T-helper 1 cell (primary cell): ENCODE data around the gene CKAP2.
"Not testable (repeated sequence)": the region's sequence is repeated elsewhere in the genome, so short reads cannot be mapped to it uniquely, and the experiment has no call there.

Experiments
- DNase-seq, 5 donors: peaks; one replicate each; pipeline ENCODE4 v3.0.0-alpha.2; 2012 to 2020
- total RNA-seq, 4 donors: gene quantifications; one replicate each; lab custom pipeline; 2026; lab: John Stamatoyannopoulos, UW

The CKAP2 gene, protein sequence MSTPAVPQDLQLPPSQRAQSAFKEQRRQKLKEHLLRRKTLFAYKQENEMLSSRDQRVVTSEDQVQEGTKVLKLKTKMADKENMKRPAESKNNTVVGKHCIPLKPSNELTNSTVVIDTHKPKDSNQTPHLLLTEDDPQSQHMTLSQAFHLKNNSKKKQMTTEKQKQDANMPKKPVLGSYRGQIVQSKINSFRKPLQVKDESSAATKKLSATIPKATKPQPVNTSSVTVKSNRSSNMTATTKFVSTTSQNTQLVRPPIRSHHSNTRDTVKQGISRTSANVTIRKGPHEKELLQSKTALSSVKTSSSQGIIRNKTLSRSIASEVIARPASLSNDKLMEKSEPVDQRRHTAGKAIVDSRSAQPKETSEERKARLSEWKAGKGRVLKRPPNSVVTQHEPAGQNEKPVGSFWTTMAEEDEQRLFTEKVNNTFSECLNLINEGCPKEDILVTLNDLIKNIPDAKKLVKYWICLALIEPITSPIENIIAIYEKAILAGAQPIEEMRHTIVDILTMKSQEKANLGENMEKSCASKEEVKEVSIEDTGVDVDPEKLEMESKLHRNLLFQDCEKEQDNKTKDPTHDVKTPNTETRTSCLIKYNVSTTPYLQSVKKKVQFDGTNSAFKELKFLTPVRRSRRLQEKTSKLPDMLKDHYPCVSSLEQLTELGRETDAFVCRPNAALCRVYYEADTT
- total RNA-seq, result 21.1 to 37.5 (median 29.8) reads per million in 4 donors

DNA sequence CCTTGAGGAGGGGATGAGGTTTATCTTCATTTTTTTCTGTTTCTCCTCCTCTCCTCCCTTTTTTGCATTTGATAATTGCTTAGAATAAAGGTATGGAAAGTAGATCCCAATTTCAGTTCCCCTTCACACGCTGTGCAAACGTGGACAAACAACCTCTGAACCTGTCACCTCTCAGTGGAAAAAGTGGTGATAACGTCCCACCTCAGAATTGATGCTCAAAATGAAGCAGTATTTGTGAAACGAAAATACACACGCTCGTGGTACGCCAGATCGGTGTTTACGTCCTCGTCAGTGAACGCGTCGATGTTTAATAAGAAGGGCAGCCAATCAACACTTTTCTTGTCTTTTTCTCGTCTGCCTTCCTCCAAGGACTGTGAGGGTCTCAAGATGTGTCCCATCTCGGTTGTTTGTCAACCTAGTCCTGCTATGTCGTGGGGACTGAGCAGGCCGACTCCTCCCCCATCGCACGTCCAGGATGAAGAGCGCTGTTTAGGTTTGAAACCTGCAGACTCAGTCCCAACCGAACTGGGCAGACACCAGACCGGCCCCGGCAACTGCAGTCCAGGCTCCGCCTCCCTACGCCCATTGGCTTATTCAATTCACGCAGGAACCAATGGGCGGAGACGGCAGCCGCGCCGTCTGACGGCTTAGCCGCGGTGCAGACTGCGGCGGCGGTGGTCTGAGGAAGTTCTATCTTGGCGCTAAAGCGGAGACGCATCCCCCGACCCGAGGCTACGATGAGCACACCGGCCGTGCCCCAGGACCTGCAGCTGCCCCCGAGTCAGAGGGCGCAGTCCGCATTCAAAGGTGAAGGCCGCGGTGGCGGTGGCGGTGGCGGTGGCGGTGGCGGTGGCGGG, at the start of gene CKAP2:
TSS of gene CKAP2 (plus strand) at position 659 of the 857 bp plus-strand sequence. CDS start at position 738, 79 bp downstream.
- peak; percentile 81 to 97 (median 90) for DNase-seq

DNA sequence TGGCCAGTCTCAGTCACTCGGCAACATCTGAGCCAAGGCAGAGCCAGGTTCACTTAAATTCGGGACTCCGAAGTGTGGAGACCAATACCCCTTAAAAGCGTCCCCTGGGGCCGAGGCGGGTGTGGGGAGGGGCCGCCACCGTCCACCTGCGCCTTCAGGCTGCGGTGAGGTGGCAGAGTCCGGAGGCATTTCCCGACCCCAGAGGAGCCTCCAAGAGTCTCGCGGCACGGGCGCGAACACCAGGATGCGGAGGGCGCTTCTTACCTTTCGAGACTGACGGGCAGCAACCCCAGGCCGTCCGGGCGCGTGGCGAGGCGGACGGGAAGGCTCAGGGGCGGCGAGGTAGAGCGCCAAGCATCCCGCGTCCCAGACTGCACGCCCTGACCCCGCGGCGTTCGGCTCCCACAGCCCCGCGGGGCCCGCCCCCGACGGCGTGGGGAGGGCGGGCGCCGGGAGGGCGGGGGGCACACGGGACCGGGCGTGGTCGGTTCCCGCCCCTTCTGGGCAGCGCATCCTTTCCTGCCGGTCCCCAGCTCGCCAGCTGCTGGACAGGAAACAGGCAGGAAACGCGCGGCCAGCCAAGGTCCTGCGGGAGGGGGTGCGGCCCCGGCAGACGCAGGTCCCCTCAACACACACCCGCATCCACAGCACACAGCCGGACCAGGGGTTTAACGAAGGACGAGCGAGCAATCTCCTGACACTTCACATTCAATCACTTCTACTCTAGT, 49.3 kb upstream of the CKAP2 start, which contains the start of gene THSD1:
TSS of gene THSD1 (minus strand) at position 406 of the 728 bp plus-strand sequence. CDS start 3,572 bp downstream, outside the sequence.
- peak in 1 of 5 donors; percentile 3 for DNase-seq

DNA sequence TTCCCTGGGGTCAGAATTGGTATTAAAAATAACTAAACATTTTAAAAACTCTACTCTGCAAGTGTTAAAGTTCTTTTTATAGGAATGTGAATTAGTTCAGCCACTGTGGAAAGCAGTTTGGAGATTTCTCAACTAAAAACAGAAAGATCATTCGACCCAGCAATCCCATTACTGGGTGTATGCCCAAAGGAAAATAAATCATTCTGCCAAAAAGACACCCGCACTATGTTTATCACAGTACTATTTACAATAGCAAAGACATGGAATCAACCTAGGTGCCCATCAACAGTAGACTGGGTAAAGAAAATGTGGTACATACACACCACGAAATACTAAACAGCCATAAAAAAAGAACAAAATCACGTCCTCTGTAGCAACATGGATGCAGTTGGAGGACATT, 48.6 kb upstream of the CKAP2 start:
- DNase-seq, result no peak

DNA sequence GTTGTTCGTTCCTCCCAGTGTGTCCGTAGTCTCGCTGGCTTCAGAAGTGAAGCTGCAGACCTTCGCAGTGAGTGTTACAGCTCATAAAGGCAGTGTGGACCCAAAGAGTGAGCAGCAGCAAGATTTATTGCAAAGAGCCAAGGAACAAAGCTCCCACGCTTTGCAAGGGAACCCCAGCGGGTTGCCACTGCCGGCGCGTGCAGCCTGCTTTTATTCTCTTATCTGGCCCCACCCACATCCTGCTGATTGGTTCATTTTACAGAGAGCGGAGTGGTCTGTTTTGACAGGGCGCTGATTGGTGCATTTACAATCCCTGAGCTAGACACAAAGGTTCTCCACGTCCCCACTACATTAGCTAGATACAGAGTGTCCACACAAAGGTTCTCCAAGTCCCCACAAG, 47.8 kb upstream of the CKAP2 start:
- not testable (repeated sequence) for DNase-seq

DNA sequence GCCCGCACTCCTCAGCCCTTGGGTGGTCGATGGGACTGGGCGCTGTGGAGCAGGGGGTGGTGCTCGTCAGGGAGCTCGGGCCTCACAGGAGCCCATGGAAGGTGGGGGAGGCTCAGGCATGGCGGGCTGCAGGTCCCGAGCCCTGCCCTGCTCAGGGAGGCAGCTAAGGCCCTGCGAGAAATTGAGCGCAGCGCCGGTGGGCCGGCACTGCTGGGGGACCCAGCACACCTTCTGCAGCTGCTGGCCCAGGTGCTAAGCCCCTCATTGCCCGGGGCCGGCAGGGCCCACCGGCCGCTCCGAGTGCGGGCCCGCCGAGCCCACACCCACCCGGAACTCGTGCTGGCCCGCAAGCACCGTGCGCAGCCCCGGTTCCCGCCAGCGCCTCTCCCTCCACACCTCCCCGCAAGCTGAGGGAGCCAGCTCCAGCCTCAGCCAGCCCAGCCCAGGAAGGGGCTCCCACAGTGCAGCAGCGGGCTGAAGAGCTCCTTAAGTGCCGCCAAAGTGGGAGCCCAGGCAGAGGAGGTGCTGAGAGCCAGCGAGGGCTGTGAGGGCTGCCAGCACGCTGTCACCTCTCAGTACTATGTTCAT, 47.1 kb upstream of the CKAP2 start:
- not testable (repeated sequence) for DNase-seq

DNA sequence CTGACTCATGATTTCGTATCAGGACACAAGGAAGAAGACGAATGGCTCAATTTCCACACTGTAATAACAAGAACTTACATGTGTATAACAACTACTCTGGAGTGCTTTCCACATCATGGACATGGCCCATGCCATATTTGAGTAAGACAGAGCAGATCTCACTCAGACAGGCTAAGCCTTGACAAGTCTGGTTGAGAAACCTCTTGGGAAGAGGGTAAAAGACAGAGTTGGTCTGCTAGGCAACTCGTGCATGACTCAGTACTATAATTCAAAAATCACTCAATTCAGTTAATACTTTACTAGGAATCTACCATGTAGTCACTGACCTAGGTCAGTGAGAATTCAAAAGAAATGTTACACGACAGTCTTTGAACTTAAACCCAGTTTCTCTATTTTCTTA, 43.6 kb upstream of the CKAP2 start:
- DNase-seq, result no peak

DNA sequence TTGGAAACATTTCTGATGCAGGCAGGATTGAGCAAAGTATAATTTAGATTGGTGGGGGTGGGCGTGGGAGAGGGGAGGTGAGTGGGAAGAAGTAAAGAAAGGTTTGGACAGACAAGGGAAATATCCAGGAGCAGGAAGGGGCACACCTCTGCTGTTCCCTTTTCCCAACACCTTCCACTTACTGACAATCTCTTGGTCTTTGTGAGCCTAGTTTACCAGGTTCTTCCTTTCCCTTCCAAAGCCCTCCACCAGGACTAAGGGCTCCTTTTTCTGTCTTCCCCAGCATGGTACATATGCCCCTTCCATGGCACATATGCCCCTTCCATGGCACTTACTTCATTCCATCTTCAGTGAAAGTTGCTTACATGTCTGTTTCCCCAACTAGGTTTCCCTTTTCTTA, 43.1 kb upstream of the CKAP2 start:
- no peak for DNase-seq

DNA sequence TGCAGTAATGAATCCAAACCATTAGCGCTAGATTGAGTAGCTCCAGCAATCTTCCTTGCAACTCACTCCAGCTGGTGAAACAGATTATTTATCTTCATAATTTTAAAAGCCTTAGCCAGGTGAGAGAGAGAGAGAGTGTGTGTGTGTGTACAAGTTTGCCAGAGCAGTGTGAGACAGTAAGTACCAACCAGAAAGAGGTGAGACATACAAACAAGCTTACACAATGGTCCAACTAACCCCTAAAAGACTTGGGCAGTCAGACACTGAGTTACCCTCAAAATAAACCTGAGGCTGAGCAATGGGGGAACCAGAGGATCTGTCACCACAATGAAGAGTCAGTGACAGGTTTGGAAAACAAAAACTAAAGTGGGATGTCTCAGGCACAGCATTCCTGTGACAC, 41.2 kb upstream of the CKAP2 start:
- DNase-seq, result no peak

DNA sequence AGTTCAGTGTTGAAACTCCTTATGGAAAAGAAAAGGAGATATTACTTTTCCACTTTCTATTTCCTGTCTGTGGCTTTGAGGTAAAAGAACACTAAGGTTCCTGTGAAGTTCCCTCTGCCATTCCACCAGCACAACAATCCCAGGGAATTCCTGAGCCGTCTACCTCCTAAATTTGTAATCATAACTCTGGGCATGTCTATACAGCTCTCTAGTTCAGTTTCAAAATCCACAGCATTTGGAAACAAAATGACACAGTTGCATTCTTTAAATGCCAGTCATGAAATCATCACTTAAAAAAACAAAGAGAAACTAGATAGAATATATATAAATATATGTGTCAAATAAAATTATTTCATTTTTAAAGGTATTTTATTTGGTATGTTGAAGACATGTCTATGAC, 40.3 kb upstream of the CKAP2 start:
- DNase-seq, result no peak

DNA sequence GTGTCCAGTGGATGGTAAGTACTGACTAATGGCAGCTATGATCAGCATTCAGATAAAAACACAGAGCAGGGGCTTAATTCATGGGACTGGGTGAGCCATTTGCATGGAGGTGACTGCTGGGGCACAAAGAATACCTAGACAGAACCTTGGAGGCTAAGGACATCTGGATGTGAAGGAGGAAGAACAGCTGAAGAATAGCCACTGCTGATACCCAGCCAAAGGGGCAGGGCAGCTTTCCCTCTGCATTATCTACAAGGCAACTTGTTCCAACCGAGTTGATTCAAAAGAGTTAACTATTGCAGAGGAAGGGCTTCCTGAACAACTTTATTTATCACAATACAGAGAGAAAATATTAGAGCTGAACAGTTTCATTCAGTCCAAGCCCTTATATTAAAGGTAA, 36.2 kb upstream of the CKAP2 start:
- DNase-seq, result no peak

DNA sequence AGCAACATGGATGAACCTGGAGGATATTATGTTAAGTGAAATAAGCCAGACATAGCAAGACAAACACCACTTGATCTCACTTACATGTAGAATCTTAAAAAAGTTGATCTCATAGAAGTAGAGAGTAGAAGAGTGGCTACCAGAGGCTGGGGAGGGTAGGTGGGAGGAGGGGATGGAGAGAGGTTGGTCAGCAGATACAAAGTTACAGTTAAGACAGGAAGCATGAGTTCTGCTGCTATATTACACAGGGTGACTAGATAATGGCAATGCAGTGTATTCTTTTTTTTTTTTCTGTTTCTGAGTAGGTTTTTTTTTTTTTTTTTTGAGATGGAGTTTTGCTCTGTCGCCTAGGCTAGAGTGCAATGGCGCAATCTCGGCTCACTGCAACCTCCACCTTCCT, 34.1 kb upstream of the CKAP2 start:
- no peak for DNase-seq

DNA sequence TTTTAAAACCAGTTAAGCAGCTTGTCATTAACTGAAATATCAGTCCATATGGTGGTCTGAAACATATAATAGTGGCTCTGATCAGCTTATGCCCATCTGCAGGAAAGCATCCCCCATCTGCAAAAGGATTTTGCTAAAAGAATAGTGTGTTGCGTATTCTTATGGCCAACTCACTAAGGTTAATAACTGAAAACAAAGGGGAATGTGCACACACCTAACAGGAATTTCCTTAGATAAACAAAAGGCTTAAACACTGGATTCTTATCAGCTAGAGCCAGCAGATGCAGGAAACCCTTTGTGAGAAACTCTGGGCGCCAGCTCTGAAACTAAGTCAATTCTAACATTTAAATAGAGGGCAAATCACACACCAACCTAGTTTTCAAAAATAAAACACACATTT, 27.0 kb upstream of the CKAP2 start:
- no peak for DNase-seq

DNA sequence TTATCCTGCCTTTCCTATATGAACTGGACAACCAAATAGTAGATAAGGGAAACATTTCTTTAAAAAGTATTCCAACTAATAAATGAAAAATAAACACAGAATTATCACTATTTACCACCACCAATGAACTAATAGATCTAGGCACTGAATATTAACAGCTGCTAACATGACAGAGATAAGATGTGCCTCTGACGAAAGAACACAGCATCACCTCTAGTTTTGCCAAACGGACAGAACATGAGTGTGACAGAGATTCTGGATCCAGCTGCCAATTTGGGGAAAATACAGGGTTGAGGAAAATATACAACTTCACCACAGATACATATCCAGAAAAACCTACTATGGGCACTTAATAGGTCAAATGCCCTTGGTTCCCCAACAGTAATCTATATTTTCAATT, 22.8 kb upstream of the CKAP2 start:
- DNase-seq, result no peak

DNA sequence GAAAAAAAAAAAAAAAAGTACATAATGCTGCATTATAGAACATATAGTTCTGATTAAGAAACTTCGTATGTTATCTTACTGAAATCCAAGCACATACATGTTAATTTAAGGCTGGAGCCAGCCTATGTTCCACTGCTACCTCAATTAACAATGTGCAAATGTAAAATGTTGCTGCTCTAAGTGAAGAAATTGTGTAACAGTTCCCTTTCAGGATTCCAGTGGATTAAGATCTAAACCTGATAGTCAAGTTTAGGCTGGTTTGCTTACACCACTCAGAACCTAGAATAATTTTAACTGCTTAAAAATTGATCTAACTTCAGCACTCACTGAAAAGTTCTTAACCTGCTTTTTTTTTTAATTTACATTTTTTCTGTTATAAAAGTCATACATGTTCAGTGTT, 9.0 kb upstream of the CKAP2 start:
- no peak for DNase-seq

DNA sequence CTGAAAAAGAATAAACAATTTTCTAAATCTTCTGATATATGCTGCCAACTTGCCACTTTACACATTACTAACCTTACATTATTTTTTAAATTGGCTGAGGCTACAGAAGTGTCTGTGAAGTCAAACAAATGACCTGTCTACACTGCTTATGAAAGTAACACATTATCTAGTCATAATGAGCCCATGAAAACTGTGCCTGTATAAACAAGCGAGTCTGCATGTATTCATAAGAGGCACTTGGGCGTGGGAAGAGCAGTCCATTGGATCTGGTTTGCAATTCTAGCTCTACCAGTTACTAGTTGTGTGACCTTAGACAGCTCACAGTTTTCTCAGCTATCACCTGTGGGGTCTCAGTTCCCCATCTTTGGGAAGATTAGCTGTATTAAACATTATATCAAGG, 7.9 kb upstream of the CKAP2 start:
- DNase-seq, result peak in 1 of 5 donors; percentile 24

DNA sequence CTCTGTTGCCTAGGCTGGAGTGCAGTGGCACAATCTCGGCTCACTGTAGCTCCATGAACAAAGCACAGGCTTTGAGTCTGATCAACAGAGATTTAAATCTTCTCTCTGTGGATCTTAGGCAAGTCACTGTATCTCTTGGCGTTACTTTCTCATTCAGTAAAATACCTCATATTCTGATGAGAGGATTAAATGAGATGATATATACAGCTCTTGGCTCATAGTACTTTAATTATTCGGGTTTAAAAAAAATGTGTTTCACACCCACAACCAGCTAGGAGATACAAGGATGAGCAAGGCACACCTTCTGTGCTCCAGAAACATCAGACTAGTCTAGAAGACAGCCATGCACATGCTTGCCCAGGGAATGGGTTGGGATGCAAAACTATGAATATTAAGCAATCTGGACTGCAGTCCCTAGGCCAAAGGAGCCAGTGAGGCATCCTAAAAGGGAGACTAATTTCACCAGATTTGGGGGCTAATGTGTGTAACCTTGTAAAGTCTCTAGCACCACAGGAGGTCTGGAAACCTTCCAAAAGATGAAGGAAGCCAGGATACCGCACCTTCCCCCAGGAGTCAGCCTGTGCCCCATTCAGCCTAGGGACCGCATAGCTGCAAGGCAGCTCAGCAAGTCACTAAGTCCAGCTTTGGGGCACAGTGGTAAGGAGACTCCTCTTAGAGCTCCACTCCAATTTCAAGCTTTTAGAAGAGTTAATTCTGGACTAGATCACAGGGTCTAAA, 7.3 kb upstream of the CKAP2 start:
- DNase-seq, result no peak

DNA sequence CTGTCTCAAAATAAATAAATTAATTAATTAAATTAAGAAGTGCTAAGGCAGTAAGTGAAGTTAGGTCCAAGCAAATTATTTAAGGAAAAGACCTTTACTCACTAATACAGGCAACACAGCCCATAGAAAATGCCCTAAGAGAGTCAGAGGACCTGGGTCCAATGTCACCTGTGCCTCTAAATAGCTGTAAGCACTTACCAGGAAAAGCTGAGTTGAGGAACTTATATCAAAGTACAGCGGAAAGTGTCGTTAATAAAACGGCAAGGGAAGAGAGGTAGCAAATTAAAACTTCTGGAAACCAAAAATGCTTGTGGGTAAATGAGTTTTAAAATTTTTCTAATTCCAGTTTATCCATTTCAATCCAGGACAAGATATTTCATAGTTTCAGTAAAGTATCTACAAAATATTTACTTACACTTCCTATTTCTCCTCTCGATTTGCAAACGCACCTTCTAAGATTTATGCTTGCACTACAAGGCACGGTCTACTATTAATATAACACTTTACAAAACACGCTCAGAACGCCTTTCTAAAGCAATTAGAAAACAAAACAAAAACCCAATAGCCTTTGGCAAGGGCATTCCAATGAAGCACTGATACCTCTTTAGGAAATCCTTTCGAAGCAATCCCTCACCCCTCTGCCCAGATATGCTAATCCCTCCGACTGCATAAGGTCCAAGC, 5.8 kb upstream of the CKAP2 start:
- DNase-seq, result no peak

DNA sequence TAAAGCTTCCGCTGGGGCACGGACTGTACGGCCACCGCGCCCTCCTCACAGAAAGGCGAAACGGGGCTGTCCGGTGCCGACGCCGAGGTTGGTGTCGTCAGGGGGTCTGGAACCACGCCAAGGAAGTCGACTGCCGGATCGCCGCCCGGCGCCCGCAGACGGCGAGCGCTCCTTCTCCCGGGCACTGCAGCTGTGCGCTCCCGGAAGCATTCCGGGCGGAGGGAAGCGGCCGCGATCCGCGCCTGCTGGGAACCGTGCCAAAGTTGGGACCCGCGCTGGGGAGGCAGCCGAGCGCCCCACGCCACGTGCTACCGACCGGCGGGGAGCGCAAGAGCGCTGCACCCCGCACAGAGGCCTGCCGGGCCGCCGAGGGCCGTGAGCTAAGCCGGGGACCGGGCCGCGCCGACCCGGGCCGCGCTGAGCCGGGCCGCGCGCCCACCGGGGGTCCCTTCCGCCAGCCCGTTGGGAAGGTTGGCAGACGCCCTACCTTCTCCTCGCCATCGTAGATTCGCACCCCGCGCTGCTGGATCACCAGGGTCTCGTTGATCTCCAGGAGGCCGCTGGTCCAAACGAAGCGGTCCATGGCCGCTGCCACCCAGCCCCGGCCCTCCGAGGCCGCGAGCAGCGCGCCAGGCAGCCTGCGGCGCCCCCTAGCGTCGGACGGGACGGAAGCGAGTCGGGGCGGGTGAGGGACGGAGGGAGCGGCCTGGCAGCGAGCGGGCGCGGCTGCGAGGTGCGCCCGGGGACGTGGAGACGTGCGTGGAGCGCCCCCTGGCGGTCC, 5.1 kb upstream of the CKAP2 start, which contains the start of gene VPS36:
TSS of gene VPS36 (minus strand) at position 623 of the 781 bp plus-strand sequence. CDS start at position 583, 40 bp downstream.
- DNase-seq, result peak; percentile 87 to 94 (median 91)

DNA sequence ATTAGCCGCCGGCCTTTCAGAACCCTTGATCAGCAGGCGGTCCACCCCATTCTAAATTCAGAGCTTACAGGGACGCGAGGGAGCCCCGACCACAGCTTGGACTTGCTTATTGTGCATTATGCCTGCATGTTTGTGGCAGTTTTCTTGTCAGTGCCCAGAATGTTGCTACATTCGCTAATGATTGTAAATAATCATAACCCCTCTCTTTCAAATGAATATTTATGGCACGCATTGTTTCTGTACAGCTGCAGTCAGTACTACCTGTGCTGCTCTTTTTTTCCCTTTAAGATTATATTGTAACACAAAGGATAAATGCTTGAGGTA, 4.5 kb upstream of the CKAP2 start:
- no peak for DNase-seq
